Germinal center (tissue), 1 donor: ENCODE measurements around the gene RASA3.

Source experiments
- DNase-seq: peaks from one replicate; pipeline ENCODE4 v3.0.0; 2012; ENCODE audit warnings: mixed read lengths, low spot score

Gene RASA3

DNA sequence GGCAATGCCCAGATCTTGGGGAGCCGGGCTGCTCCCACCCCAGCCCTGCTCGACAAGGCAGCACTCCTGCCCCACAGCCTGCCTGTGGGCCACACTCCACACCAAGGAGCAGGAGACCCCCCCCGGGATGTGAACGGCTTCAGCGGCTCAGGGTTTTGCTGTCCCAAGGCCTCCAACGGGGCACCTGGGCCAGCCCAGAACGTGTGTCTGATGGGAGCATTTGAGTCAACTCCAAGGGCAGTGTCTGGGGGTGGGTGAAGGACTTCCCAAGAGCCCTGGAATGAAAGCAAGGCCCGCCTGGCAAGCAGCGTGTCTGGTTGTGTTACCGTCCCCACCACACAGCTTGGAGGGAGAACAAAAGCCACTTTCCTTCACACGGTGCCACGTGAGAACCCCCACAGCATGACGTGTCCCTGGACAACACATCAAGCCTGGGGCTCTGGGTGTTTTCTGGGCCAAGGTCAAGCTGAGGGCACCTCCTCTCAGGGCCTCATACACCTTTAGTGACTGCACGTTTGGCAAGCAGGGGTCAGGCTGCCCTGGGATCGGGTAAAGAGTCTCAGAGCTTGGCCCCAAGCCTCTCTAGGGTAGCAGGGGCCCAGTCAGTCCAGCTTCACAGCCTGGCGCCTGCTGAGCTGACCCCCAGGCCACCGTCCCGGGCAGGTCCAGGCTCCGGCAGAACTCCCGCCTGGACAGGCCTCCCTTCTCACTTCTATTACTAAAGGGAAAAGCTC, 164.5 kb downstream of the RASA3 start:
- no peak for DNase-seq

DNA sequence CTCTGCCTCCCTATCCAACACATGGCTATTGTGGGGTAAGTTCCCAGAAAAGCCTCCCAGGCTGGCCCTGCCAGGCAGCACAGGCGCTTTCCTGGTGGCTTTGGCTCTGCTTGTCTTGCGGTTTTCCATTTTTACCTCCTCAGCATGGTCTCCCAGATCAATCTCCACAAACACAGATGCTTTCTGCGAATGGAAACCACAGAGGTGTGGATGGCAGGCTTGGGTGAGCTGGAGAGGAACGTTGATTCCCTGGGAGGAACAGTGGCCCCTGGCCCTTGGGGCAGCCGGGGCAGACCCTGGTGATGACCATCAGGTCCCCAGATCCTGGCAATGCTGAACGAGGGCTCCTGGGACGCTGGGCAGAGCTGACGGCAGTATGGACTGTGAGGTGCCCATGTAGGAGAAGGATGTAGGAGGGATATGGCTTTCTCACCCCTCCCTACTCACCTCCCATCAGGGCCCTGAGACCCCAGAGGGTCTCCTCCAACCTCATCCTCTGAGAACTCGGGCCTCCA, 165.2 kb downstream of the RASA3 start:
- DNase-seq = no peak

DNA sequence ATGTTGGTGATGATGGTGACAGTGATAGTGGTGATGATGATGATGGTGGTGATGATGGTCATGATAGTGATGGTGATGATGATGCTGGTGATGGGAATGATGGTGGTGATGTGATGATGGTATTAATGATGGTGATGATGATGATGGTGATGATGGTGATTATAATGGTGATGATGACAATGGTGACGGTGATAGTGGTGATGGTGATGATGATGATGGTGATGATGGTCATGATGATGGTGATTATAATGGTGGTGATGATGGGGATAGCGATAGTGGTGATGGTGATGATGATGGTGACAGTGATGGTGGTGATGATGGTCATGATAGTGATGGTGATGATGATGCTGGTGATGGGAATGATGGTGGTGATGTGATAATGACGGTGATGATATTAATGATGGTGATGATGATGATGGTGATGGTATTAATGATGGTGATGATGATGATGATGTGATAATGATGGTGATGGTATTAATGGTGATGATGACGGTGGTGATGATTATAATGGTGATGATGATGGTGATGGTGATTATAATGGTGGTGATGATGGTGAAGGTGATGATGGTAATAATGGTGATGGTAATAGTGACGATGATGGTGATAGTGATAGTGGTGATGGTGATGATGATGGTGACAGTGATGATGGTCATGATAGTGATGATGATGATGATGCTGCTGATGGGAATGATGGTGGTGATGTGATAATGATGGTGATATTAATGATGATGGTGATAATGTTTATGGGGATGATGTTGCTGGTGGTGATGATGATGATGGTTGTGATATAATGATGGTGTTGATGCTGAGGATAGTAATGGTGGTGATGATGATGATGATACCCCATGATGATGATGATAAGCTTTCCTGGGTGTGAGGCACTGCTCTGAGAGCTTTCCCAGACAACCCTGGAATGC, 166.2 kb downstream of the RASA3 start:
- no peak for DNase-seq

DNA sequence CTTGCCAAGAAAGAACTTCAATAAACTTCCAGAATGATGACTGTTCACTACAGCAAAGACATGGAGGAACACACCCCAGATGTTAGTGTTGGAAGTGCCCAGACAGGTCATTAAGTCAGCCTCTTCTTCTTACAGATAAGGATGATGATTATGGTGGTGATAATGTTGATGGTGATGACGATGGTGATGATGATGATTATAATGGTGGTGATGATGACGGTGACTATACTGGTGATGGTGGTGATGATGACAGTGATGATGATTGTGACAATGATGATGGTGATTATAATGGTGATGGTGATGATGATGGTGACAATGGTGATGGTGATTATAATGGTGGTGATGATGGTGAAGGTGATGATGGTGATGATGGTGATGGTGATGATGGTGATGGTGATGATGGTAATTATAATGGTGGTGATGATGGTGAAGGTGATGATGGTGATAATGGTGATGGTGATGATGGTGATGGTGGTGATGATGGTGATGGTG, 167.0 kb downstream of the RASA3 start:
- no peak for DNase-seq

DNA sequence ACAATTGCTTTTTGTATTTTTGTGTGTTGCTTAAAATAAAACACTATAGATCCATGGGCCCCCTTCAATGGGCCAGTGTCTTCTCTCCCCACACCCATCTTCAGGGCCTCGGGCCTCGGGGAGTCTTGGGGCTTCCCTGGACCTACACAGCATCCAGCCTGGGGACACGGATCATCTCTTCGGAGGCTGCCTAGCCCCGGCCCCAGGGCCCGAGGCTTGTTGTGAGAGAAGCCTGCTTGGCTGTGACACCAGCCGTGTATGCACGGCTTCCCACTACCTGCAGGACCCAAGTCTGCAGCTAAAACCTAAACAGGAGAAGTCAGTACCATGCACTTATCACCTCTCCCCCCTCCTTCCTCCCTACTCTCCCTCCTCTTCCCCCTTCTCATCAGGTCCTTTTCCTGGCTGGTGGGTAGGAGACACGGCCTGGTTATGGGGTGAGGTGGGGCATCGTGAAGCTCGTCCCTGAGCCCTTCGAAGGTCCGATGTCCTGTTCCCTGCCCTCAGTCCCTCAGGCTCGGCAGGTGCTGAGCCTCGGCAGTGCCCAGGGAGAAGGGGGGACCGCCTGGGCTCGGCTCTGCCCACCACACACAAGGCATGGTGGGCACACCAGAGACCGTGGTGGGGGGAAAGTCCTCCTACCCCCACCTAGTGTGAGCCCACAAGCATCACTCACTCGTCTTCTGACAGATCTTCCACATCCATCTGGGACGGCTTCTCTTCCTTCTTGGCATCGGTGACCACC, 168.0 kb downstream of the RASA3 start:
- no peak for DNase-seq

DNA sequence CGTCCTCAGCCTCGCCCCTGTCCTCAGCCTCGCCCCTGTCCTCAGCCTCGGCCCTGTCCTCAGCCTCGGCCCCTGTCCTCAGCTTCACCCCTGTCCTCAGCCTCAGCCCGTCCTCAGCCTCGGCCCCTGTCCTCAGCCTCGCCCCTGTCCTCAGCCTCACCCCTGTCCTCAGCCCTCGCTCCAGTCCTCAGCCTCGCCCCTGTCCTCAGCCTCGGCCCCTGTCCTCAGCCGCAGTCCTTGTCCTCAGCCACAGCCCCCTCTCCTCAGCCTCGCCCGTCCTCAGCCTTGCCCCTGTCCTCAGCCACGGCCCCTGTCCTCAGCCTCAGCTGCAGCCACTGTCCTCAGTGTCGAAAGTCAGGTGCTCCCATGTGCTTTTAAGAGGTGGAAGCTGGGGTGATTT, 169.0 kb downstream of the RASA3 start:
- DNase-seq = no peak

DNA sequence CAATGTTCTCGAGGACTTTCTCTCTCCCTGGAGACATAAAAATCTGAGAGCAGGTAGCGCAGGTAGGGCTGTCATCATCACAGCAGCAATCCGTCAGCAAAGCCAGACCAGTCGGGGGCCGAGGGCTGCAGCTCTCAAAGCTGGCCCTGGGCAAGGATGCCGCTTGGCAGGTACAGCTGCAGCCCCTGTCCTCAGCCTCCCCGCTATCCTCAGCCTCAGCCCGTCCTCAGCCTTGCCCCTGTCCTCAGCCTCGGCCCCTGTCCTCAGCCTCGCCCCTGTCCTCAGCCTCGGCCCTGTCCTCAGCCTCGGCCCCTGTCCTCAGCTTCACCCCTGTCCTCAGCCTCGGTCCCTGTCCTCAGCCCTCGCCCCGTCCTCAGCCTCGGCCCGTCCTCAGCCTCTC, 169.4 kb downstream of the RASA3 start:
- DNase-seq = no peak

DNA sequence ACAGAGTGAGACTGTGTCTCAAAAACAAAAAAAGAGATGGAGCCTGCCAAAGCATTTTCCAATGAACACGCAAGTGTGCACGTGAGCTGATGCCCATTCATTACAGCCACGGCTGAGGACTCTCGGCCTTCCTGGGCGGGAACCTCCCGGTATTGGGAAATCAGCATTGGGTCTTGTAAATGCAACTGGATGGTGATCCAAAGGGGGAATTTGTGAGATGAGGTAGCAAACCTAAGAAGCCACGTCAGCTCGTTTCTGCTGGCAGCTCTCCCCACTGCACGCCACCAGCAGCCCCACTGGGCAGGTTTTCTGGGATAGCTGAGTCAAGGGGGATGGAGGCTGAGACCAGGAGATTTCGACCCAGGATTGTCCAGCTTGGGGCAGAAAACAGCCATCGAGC, 170.0 kb downstream of the RASA3 start:
- no peak for DNase-seq

DNA sequence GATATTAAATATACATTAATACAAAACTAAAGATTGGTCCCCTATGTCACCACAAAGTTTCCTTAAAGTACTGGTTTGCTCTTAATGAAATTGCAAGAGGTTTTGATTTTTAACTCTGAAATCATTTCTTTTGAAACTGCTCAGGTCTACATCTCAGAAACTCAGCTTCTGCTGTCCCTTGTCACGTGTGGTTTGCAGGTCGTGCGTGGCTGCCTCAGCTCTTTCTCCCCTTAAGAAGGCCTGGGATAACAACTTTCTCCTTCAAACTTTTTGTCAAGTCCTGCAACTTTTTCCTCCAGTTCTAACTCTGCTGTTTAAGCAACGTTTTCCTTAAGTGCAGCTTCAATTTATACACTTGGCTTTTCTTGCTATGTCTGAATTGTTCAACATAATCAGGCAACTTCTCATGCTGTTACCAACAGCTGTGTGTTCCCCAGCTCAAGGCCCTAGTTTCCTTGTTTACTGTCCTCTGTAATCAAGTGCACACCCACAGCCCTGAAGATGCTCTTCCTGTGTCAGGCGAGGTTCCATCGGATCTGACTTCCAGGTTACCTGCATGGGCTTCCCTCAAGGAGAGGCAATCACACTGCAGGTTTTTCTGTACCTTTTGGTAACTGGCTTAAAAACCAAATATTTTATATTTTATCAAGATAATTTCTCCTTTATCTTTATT, 172.0 kb downstream of the RASA3 start:
- no peak for DNase-seq

DNA sequence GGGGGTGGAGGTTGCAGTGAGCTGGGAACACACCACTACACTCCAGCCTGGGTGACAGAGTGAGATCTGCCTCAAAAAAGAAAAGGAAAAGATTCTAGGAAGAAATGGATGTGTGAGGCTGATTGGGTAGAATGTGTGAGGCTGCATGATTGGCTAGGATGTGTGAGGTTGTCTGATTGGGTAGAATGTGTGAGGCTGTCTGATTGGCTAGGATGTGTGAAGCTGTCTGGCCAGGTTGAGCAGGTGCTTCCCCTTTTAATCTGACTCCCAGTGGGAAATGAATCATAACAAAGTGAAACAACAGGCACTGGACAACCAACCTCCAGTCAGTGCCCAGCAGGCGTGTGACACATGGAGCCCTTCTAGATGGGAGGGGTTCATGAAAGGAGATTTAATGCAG, 173.2 kb downstream of the RASA3 start:
- no peak for DNase-seq

DNA sequence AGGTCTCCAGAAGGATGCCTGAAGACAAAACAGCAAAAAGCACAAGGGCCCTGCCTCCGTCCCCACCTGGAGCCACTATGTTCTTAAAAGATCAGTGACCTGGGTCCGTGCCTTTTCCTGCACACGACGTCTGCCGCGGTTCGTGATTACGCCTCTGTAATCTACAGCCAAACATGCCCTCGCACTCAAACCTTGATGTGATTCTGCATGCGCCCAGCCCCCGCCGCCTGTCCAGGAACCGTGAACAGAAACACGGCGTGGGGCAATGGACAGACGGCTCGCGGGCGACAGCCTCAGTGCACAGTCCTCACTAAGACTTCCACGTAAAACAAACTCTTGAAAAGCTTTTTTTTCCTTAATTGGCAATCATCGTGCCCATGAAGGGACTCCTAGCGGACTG, 174.1 kb downstream of the RASA3 start:
- no peak for DNase-seq

DNA sequence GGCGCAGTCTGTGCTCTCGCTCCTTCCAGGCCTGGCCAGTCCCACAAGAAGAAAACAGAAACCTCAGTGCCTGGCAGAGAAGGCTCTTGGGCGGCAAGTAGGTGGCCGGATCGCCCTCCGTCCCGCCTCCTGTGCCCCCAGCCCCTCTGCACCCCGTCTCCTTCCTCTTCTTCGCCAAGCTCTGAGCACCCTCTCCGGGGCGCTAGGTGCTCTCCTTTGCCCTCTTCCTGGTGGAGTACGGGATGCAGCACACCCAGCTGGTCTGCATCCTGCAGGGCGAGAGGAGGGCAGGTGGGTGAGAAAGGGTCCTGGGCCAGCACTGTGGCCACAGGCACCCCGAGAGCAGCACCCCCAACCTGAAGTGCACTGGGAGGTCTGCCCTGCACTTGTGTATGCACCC, 175.9 kb downstream of the RASA3 start:
- DNase-seq = no peak

DNA sequence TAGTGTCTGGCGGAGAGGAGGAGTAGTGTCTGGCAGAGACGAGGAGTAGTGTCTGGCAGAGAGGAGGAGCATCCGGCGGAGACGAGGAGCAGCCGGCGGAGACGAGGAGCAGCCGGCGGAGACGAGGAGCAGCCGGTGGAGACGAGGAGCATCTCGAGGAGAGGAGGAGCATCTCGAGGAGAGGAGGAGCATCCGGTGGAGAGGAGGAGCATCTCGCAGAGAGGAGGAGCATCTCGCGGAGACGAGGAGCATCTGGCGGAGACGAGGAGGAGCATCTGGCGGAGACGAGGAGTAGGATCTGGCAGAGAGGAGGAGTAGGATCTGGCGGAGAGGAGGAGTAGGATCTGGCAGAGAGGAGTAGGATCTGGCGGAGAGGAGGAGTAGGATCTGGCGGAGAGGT, 176.7 kb downstream of the RASA3 start:
- no peak for DNase-seq

DNA sequence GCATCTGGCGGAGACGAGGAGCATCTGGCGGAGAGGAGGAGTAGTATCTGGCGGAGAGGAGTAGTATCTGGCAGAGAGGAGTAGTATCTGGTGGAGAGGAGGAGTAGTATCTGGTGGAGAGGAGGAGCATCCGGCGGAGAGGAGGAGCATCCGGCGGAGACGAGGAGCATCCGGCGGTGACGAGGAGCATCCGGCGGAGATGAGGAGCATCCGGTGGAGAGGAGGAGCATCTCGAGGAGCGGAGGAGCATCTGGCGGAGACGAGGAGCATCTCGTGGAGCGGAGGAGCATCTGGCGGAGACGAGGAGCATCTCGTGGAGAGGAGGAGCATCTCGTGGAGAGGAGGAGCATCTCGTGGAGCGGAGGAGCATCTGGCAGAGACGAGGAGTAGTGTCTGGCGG, 177.2 kb downstream of the RASA3 start:
- no peak for DNase-seq

DNA sequence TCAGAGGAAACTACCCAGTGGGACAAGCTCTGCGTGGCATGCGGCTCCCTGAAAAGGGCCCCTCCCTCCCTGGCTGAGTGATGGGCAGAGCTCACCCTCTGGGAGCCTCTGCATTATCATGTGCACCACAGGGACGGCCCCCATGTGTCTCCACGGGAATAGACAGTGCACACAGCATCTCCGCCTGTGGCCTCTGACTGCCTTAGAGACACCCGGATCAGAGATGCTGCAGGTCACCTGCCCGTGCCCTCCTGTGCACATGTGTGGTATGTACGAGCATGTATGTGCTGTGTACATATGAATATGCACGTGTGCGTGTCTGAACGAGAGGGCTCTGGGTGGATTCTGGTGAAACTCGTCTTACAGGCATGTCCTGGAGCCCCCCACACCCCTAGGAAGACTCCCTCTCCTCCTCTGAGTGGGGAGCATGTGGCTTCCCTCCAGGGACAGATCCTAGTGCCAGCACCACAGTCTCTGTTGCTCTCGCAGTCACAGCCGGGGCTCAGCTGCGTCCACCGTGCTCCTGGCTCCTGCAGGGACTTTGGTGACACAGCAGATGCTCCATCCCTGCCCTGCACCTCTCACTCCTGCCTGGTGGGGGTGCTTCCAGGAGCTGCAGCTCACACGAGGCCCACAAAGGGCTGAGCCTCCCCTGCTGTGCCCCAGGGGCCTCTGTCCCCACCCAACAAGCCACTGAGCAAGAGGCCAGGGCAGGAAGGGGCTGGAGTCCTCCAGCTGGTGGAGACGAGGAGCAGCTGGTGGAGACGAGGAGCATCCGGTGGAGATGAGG, 178.2 kb downstream of the RASA3 start:
- DNase-seq = no peak

DNA sequence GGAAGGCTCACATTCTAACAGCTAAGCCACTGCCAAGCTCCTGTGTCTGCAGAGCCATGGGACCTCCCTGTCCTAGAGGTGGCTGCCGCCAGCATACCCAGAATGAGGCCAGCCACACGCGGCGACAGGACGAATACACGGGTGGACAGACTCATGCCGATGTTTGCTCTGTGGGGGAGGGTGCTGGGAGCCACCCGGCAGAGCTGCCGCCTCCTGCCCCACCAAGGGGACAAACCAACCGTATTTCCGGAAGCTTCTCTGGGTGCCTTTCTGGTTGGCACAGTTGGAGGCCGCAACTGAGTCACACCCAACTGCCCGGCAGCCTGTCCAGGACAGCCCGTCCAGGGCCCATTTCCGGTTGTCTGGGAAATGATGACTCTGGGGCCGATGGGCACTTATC, 178.9 kb downstream of the RASA3 start:
- DNase-seq = no peak

DNA sequence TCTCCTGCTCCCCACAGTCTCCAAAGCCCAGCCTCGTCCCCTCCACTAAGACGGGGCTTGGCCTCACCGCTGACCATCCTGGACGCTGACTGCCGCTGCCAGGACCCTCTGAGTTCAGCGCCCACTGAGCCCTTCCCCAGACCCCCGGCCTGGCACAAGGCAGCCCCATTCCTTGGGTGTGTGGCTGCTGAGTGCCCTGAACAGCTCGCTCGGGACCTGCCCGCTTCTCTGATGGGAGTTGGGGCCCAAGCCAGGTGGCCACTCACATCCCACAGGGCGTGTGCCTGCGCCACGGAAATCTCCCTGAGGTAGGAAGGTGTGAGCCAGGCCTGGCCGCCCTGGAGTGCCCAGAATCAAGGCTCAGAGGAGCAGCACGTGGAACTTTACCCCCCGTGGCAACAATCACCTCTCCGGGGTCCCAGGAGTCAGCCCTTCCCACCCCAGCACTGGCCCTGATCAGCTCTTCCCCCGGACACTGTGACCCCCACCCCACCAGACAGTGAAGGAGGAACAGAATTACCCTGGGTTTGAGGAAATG, 179.4 kb downstream of the RASA3 start:
- DNase-seq = no peak

DNA sequence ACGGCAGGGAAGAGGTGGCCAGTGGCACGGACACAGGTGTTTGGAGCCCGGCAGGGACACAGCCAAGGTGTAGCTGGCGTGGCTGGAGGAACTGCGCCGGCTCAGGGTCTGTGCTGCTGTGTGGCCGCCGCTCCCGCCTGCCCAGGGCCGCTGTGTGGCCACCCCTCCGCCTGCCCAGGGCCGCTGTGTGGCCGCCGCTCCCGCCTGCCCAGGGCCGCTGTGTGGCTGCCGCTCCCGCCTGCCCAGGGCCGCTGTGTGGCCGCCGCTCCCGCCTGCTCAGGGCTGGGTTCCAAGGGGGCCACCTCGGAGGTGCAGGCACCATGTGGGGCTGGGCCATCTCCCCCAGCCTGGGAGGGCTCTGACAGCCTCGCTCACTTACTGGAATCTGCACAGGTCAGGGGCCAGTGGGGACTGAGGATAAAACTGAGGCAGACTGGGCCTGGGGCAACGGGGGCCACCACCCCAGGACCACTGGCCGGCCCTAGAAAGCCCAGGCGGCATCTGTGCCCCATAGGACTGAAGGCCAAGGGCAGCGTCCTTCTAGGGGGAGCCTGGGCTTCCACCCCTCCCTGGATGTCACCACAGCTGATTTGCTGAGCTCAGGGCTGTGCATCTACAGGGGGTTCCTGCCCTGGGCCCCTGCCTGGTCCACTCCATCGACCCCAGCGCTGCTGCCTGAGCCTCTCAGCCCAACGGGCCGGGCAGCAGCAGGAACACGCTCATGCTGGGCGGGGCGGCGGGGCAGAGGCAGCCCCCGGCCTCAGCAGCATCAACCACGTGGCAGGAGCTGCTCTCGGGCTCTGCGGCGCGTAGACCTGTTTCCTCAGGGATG, 180.1 kb downstream of the RASA3 start:
- DNase-seq = no peak

DNA sequence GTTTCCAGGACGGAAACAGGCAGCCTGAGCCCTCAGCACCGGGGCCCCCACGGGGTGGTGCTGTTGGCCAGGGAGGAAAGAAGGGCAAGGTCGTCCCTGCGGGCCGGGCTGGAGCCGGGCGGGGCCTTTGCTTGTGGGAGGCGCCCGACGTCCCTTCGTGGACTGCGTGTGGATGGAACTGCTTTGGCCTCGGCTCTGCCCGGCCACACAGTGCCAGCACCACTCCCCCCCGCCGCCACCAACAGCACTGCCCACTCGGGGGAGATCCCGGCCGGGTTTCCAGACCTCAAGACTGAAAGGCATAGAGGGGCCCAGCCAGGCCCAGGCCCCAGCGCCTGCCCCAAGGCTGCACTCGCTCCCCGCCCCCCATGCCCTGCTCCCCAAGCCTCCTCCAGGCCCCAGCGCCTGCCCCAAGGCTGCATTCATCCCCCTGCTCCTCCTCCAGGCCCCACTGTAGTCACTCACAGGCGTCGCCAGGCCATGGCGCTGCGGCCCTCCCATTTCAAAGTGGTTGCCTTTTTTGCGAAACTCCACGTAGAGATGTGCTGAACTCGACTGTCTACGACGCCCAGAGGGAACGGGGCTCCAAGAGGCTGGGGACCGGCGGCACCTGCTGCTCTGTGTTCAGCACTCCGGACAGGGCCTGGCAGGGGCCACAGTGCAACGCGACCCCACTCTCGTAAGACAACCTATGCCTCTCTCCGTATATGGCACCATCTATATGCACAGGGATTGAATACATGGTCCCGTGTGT, 181.0 kb downstream of the RASA3 start:
- DNase-seq = peak; percentile 84
